Myocyte (in vitro differentiated cells): ENCODE results near the gene PRG3. TPM values are rescaled to one million over a fixed set of nuclear protein-coding genes. Genes with fewer than 3 reads are reported as not detected.

Source experiments
- DNase-seq: peaks from one replicate; pipeline ENCODE4 v3.0.0-alpha.2; 2012; ENCODE audit warnings: low read depth
- total RNA-seq: library from RNA; depleted of rRNA; stranded (reverse); fragments of >200 nt; gene quantifications from 2 replicates; pipeline ENCODE4 v1.2.3, GENCODE V29; 2014

PRG3 gene
- total RNA-seq, 1 donor from 2014 or later, result not detected

DNA sequence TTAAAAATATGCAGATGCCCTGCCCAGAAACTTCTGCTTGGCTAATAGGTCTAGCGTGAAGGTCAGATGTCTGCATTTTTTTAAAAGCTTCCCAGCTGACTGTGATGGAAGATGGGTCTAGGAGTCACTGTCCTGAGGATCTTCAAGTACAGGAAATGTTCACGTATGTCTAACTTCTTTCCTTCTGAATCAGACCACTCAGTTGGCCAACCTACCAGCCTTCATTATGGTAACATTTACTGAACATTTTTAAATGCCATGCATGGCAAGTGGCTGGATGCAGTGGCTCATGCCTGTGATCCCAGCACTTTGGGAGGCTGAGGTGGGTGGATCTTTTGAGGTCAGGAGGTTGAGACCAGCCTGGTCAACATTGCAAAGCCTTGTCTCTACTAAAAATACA, 10.6 kb upstream of the PRG3 start:
- DNase-seq, result no peak

DNA sequence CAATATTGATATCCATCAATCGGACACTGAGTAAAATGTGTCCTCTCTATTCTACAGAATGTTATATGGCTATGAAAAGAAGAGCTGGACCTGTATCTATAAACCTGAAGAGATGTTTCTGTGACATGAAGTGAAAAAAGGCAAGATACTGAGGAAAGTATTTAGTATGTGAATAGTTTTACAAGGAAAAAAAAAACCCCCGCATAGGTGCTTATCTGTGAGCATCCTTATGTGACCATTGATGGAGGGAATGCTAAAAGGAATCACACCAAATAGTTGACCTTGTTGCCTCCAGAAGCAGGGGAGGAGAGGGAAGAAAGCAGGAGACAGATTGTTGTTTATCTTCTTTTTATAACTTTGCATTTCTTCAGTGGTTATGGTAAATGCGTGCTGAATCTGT, 10.2 kb upstream of the PRG3 start:
- no peak for DNase-seq

GRCh38 chr11:57390535-57390934, 9.6 kb upstream of the PRG3 start, which contains the start of gene PRG2:
Gene PRG2 (minus strand): TSS chr11:57390650. CDS start chr11:57389944, 706 bp downstream.
- no peak for DNase-seq

DNA sequence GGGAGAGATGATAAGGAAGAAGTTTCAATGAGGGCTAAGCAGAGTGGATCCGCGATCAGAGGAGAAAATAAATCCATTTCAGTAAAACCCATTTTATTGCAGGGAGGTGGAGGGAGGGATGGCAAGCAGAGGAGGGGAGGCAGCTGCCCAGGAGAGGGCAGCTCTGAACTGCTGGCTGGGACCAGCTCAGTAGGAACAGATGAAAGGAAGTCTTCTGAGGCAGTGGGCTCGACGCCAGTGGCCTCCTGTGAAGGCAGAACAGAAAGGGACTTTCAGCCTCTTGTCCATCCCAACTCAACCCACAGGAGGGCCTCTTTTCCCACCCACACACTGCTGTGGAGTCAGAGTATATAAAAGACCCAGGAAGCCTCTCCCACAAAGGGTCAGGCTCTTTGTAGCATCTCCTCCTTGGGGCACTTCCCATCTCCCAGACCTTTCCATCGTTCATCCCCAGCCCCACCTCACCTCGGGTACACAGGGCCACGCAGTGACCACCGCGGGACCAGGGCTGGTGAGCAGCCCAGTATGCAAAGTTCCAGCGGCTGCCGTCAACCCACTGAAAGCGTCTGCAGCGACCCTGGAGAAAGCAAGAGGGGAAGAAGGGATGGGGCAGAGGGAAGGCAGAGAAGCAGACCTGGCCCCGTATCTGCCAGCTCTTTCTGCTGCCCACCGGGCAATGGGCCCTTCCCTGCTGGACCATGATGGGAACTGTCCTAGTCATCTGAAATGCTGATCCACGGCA, 6.5 kb upstream of the PRG3 start:
- DNase-seq, result no peak

GRCh38 chr11:57386178-57386940, 5.4 kb upstream of the PRG3 start:
- DNase-seq, result no peak

GRCh38 chr11:57379732-57380131, 1.2 kb downstream of the PRG3 start:
- DNase-seq, result peak; percentile 32

GRCh38 chr11:57378186-57378585, 2.8 kb downstream of the PRG3 start:
- no peak for DNase-seq

DNA sequence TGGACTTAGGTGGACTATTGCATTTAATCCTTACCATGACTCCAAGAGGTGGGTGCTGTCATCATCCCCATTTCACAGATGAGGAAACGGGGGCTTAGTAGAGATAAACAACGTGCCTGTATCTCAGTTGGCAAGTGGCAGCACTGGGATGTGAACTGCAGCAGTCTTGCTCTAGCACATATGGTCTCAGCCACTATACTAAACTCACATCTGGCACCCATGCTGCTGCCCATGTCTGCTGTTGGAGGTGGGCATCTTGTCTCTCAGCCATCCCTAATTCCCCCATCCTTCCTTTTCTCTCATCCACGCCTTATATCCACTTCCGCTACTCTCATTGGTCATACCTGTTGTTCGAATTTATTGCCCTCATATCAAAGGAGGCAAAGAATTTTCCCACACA, 3.8 kb downstream of the PRG3 start:
- DNase-seq, result no peak

DNA sequence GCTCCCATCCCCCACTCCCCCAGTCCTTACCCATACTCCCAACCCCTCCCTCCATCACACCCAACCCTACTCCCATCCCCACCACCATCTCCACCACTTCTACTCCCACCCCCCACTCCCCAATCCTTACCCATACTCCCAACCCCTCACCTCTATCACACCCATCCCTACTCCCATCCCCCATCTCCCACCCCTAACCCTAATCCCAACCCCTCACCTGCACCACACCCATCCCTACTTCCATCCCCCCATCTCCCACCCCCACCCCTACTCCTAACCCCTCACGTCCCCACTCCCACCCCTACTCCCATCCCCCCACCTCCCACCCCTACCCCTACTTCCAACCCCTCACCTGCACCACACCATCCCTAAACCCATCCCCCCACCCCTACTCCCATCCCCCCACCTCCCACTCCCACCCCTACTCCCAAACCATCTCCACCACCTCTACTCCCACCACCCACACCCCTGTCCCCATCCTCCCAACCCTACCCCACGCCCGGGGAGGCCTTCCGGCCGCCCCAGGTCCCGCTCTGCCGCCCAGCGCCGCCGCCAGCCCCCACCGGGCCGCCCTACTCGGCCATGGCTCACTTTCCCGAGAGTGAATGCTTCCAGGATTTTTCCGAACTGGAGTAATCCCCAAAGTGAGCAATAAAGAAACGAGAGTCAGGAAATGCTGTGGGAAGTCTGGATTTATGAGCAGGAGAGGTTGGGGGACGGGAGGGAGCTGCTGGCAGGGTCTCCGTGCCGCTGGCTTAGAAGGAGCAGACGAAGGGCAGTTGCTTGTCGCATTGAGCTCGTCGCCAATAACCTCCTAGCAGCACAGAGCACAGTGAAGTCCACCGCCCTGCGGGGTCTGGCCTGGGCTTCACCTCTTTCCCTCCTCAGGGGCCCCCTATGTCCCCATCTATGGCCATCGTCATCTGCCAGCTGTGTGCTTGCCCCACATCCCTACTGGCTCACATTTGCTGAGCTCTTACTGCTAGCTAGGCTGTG, 4.6 kb downstream of the PRG3 start:
- DNase-seq, result no peak

GRCh38 chr11:57375490-57375889, 5.5 kb downstream of the PRG3 start:
- no peak for DNase-seq

DNA sequence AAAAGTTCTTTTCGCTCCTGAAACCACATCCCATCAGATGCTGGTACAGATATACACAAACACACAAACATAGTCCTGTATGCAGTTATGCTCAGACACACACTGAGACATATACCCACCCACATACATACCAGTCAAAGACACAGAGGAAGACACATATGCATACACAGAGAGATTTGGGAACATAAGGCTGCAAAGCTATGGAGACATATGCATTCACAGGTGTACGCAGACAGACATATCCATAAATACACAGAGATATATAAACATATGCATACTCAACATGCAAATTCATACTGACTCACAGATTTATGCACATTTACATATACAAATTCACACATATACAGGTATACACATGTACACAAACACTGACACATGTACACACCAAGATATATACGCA, 6.0 kb downstream of the PRG3 start:
- no peak for DNase-seq

- no peak for DNase-seq
These were observed 7.8 kb downstream of the PRG3 start for GRCh38 chr11:57373146-57373545.

DNA sequence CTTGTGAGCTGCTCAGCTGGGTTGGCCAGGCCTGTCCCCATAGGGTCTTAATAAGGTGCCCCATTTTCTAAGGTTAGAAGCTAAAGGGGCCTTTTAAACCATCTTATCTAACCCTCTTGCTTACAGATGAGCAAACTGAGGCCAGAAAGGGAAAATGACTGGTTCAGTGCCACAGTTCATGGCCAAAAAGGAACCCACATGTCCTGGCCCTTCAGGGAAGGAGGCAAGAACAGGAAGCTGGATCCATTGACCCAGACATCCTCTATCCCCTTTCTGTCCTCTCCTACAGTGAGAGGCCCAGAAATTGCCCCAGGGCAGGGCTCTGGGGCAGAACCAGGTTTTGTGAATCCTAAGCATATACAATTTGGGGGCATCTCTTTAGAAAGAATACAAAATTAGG, 10.0 kb downstream of the PRG3 start:
- no peak for DNase-seq

- DNase-seq, result no peak
These were observed 10.7 kb downstream of the PRG3 start for GRCh38 chr11:57370251-57370650.

DNA sequence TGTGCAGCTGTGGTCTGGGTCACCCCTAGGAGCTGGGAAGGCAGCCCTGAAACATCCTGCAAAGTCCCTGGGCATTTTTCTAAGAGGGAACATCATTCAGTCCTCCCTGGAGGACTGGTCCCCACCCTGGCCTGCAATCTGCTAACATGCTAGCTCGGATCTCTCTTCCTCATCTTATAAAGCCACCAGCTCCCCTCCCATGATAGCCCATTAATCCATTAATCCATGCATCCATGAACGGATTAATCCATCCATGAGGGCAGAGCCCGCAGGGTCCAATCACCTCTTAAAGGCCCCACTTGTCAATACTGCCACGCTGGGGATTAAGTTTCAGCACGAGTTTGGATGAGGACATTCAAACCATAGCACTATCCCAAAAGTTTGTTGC, 12.1 kb downstream of the PRG3 start:
- no peak for DNase-seq

DNA sequence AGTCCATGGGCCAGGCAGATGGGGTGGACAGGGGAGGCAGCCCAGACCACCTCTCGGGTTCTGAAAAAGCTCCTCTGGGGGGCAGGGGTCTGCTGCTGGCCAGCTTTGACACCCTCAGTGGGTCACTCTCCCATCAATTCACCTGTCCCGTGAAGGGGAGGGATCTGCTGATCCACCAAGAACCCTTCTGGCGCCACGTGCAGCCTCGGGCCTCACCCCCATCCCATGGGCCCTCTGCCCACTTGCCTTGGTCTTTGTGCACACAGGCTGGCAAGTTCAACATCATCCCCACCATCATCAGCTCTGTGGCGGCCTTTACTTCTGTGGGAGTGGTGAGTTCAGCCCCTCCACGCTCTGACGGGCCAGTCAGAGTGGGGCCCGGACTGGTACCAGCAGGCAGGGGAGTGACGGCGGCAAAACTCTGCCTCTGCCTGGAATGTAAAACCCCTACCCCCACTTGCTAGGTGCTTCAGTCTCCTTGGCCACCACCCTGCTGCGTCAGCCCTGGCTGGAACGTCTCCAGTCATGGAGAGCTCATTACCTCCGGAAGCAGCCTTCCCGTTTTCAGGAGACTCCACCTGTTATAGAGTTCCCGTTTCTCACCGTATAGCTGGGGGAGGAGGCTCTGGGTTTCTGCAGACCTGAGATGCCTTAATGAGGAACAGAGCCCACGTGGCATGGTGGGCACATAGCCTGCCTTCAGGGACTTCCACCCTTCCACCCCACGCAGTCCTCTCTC, 12.7 kb downstream of the PRG3 start:
- DNase-seq, result no peak

- no peak for DNase-seq
These were observed 15.9 kb downstream of the PRG3 start for GRCh38 chr11:57364851-57365660.

DNA sequence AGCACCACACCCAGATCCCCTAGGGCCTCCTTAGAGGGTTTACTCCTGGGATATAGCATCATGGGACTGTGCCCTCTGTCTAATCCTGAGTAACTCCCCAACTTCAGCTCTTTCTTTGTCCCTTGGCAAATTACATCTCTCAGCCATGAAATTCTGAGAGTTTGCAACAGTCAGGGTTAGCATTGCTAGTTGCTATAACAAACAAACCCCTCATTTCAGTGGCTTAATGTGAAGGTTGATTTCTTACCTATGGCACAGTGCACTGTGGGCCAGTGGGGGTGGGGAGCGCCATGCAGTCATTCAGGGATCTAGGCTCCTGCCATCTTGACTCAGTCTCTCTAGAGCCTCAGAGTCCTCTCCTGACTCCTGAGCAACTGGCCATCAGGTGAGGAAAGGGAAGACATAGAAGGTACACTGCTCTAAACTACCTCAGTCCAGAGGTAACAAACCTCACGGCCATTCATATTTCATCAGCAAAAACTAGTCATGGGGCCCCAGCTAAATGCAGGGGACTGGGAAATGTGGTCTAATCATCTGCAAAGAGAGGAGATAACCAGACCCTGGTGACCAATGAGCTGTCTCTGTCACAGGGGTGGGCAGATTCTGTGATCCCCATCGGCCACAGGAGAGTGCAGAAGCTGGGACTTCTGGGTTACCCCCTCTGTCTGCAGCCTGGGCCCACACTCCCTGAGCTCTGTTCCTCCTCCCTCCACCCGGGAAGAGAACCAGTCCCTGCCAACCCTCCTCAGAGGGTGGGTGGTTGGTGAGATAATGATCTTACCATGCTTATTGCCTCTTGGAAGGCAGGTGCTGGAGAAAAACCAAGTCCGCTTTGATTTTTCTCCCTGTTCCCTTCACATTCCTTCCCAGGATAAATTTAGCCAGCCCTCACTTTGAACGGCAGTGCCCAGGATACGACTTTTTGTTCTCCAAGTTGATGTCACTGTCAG, 17.5 kb downstream of the PRG3 start:
- no peak for DNase-seq

GRCh38 chr11:57361926-57362325, 19.0 kb downstream of the PRG3 start:
- no peak for DNase-seq
